ENCODE measurements around the gene FAM219B. TPM values are rescaled to one million over a fixed set of nuclear protein-coding genes. Genes with fewer than 3 reads are reported as not detected.

Gene FAM219B
- total and polyA plus RNA-seq, 10 of the 15 experiments (the other 5 are each of a cell fraction or from before 2014, with no cell fraction given), result 7.6 to 53.2 (median 29.4) TPM

DNA sequence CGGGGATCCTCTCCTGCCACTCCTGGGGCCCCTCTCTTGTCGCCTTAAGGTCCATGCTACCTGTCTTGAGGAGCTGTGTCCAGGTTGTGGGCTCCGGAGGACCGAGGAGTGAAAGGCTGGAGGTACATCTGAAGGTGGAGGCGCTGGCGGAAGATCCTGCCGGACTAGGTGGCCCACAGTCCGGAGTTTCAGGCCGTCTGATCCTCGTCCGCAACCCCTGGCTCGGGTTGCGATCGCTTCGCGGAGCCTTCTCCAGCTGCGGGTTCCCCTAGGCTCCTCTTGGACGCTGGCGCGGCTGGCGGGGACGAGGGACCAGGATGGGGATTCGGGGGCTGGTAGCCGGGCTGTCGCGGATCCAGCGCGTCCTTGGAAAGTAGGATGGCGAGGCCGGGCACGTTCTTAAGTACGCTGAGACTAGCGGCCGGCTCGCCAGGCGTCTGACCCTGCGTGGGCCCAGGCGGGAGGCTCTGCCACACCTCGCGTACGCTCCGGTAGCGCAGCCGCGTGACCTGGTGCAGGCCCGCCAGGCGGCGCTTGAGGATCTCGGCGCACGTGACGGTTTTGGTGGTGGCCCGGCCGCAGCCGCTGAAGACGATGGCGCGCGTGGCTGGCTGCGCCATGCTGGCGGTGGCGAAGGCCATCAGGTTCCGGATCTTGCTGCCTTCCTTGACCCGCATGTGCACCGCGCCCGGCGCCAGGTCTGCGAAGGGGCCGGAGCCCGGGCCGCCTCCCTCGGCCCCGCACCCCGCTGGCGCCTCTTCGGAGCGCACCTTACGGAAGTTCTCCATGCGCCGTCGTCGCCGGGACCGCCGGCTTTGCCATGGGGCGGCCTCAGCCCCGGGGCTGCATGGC, 49.4 kb upstream of the FAM219B start (continued):
- TF ChIP-seq MAX (IDR thresholded peaks at IDR 0.05; ENCODE audit: low read depth, low read length) (peak; percentile 83; the same call in 1 of the 2 replicates), NR2F1 (conservative IDR thresholded peaks at IDR 0.05) (0 out of 2 replicates have a peak, but pooled peaks have one; percentile 42), REST (IDR thresholded peaks at IDR 0.05; ENCODE audit: low read depth, low read length) (no peak), MXI1 (IDR thresholded peaks at IDR 0.05; ENCODE audit: low read depth, low read length) (no peak), CHD4 (IDR thresholded peaks at IDR 0.05) (no peak), SIX5 (IDR thresholded peaks at IDR 0.05; ENCODE audit: low read depth, low read length, severe bottlenecking) (no peak), EZH2 (IDR thresholded peaks at IDR 0.05; ENCODE audit: borderline replicate concordance, control insufficient read depth, low read depth, low read length) (no peak), MYC (IDR thresholded peaks at IDR 0.05; ENCODE audit: insufficient read depth, insufficient read length, insufficient replicate concordance, low read length, severe bottlenecking) (peak; percentile 93), PAX5 (IDR thresholded peaks at IDR 0.05; ENCODE audit: borderline replicate concordance, low read depth, low read length) (no peak), SKIL (IDR thresholded peaks at IDR 0.05; ENCODE audit: low read depth, poor library complexity, severe bottlenecking) (no peak), ZNF217 (IDR thresholded peaks at IDR 0.05) (peak; percentile 58; the same call in 1 of the 2 replicates), DPF2 (IDR thresholded peaks at IDR 0.05) (0 out of 2 replicates have a peak, but pooled peaks have one; percentile 67), HDAC6 (IDR thresholded peaks at IDR 0.05; ENCODE audit: unreplicated experiment) (peak; percentile 89), LARP7 (IDR thresholded peaks at IDR 0.05) (peak; percentile 94), GATAD2B (conservative IDR thresholded peaks at IDR 0.05; ENCODE audit: low read depth) (0 out of 2 replicates have a peak, but pooled peaks have one; percentile 66), PML (IDR thresholded peaks at IDR 0.05; ENCODE audit: low read length) (no peak)
- TF ChIP-seq, protein P1, sequence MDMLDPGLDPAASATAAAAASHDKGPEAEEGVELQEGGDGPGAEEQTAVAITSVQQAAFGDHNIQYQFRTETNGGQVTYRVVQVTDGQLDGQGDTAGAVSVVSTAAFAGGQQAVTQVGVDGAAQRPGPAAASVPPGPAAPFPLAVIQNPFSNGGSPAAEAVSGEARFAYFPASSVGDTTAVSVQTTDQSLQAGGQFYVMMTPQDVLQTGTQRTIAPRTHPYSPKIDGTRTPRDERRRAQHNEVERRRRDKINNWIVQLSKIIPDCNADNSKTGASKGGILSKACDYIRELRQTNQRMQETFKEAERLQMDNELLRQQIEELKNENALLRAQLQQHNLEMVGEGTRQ (IDR thresholded peaks at IDR 0.05; ENCODE audit: borderline replicate concordance, low read depth, low read length), result peak; percentile 46
- TF ChIP-seq, protein P2, sequence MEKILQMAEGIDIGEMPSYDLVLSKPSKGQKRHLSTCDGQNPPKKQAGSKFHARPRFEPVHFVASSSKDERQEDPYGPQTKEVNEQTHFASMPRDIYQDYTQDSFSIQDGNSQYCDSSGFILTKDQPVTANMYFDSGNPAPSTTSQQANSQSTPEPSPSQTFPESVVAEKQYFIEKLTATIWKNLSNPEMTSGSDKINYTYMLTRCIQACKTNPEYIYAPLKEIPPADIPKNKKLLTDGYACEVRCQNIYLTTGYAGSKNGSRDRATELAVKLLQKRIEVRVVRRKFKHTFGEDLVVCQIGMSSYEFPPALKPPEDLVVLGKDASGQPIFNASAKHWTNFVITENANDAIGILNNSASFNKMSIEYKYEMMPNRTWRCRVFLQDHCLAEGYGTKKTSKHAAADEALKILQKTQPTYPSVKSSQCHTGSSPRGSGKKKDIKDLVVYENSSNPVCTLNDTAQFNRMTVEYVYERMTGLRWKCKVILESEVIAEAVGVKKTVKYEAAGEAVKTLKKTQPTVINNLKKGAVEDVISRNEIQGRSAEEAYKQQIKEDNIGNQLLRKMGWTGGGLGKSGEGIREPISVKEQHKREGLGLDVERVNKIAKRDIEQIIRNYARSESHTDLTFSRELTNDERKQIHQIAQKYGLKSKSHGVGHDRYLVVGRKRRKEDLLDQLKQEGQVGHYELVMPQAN (conservative IDR thresholded peaks at IDR 0.05), result no peak
- TF ChIP-seq, protein P3, sequence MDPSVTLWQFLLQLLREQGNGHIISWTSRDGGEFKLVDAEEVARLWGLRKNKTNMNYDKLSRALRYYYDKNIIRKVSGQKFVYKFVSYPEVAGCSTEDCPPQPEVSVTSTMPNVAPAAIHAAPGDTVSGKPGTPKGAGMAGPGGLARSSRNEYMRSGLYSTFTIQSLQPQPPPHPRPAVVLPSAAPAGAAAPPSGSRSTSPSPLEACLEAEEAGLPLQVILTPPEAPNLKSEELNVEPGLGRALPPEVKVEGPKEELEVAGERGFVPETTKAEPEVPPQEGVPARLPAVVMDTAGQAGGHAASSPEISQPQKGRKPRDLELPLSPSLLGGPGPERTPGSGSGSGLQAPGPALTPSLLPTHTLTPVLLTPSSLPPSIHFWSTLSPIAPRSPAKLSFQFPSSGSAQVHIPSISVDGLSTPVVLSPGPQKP (IDR thresholded peaks at IDR 0.05; ENCODE audit: low read depth, low read length), result no peak

Measured in GM12878 (cell line).